ENCODE data around the gene ENPP6.
"Not testable (repeated sequence)": the region's sequence is repeated elsewhere in the genome, so short reads cannot be mapped to it uniquely, and the experiment has no call there.

The ENPP6 gene

DNA sequence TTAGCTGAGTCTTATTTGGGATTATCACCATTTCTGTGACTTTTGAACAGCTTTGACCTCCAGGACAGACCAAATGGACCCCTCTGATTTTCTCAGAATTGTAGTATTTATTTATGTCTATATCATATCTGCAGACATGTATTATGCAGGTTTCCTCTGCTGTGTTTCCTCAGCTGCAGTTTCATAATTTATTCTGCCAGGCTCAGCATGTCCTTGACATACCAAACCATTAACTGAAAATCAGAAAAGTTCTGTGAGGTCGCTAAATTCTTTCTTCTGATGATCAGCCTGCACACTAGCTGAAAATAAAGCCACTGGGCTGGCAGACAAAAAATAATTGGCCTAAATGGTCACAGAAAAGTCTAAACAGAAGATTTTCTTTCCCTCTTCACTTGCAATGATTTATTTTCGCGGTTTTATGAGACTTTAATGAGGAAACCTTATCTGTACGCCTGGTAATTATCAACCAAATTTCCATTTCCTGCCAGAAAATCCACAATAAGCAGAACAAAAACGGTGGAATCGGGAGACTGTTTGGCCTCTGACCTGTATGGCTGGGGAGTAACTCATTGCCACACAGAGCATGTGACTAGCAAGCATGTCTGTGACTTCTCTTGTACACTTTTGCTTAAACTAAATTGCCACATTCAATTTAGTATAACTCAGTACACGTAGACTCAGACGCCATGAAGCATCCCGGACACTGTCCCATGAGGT, 150.9 kb downstream of the ENPP6 start:
- in situ Hi-C loops (cut with MboI; ENCODE audit: low sequenced_read_pairs) = no loop called here

DNA sequence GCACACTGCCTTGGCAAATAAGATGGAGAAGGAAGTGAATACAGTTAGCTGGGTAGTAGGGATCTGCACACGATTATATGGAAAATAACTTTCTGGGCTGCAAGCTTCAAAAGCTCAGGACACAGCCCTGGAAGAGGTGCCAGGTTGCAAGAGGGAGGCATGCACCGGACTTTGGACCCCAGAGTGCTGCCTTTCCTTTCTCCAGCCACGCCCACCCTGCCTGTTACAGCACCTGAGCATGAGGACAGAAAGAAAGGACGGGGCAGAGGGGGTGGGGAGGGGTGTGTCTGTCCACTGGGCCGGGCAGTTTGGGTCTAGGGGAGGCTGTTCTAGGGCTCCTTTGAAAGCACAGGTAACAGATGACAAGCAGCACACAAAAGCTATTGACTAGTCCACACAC, 152.8 kb downstream of the ENPP6 start:
- in situ Hi-C loops (cut with MboI; ENCODE audit: low sequenced_read_pairs) = no loop called here

DNA sequence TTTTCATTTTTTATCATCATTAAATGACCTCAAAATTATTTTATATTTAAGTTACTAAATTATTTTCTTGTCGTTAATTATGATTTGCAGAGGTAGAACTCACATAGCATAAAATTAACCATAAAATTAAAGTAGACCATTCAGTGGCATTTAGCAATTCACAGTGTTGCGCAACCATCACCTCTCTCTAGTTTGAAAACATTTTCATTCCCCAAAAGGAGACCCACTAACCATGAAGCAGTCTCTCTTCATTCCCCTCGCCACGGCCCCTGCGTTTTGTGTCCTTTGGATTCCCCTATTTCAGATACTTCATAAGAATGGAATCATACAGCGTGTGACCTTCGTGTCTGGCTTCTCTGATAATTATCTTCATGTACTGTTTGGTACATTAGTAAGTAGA, 154.9 kb downstream of the ENPP6 start:
- in situ Hi-C loops (cut with MboI; ENCODE audit: low sequenced_read_pairs) = no loop called here

DNA sequence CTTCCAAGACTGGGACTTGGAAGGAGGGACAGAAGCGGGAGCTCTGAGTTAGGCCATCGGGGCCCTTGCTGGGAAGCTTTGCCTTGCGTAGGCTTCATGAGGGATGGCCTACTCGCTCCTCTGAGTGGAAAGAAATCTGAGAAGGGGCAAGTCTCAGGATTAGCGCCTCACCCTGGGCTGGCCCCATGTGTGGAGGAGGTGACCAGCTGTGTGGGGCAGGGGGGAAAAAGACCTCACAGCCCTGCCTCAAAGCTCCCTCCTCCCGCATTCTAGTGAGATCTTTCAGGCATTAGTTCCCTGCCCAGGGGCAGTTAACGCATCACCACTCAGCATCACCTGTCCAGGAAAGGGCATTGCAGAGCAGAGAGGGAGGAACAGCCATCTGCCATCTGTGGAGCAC, 156.1 kb downstream of the ENPP6 start:
- in situ Hi-C loops (cut with MboI; ENCODE audit: low sequenced_read_pairs) = no loop called here

DNA sequence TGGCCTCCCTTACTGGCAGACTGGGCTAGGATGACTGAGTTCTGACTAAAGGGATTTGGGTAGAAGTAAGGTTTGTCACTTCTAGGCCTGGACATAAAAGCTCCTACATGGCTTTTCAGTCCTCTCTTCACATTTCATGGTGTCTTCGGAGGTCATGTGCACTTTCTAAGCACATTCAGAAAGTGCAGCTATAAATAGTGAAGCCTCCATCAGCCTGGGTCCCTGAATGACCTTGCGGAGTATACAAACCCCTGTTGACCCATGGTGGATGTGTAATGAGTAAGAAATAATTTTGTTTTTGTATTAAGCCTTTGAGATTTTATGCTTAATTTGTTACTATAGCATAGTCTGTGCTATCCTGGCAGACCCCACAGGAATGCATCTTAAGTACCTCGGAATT, 158.6 kb downstream of the ENPP6 start:
- in situ Hi-C loops (cut with MboI; ENCODE audit: low sequenced_read_pairs) = no loop called here

DNA sequence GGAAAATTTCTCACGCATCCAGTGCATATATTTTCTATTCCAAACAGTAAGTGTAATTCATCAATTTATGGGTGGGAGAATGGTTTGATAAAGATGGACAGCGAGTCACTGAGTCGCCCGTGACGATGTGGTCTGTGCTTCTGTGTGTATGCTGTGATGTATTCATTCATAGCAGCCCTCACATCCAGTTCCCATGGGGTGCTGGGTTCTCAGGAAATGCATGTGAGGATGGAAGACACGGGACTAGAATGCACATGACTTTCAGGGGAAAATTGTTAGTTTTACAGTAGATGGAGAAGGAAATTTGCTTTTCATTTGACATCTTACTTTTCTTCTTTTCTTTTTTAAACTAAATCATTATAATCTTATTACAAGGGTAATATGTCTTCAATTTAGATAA, 159.6 kb downstream of the ENPP6 start:
- in situ Hi-C loops (cut with MboI; ENCODE audit: low sequenced_read_pairs) = no loop called here

DNA sequence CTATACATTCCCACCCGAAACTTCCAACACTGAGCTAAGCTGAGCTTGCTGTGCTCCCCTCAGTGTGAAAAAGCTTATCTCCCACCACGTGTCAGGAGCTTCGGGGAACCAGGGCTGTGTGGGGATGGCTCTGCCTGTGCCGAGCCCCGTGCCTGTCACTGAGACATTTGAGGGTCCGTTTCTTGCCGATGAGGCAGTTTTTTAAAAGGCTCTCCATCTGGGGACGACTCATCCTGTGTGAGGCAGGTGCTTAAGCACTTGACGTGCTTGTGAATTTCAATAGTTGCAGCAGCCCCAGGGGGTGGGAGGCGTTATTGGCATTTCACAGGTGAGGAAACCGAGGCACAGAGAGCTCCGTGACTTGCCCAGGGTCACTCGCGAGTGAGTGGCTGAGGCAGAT, 160.8 kb downstream of the ENPP6 start:
- in situ Hi-C loops (cut with MboI; ENCODE audit: low sequenced_read_pairs) = no loop called here

DNA sequence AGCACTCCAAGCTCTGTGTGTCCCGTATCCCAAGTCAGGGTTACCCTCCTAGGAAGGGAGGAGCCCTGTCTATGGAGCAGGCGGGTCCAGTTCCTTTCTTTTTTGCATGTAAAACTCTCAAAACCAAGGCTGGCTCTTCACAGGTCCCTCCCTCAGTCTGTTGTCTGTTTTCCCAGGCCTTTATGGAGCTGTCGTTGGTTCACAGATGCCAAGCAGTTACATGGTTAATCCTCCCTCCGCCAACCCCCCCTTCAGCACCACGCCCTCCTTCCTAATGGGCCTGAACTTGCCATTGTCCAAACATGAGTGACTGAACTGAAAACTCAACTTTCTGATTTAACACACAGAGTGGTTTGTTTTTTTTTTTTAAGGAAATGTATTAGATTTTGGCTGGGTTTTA, 164.2 kb downstream of the ENPP6 start:
- in situ Hi-C loops (cut with MboI; ENCODE audit: low sequenced_read_pairs) = no loop called here

DNA sequence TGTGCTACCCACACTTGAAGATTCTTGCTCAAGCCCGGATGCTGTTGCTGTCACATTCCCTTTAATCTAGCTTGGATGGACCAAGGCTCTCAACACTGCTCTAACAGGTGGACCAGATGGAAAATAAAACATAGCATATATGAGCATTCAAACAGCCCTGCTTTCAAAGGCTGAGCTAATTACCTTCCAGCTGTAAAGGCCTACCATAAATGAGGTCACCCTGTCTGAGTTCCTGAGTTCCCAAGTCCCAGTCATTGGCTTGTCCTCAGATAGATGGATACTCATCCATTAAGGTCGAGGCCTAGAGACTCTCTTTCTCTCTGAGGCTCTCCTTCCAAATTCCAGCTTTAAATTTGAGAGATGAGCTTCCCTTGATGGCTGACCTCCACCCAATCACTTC, 165.1 kb downstream of the ENPP6 start:
- in situ Hi-C loops (cut with MboI; ENCODE audit: low sequenced_read_pairs) = no loop called here

DNA sequence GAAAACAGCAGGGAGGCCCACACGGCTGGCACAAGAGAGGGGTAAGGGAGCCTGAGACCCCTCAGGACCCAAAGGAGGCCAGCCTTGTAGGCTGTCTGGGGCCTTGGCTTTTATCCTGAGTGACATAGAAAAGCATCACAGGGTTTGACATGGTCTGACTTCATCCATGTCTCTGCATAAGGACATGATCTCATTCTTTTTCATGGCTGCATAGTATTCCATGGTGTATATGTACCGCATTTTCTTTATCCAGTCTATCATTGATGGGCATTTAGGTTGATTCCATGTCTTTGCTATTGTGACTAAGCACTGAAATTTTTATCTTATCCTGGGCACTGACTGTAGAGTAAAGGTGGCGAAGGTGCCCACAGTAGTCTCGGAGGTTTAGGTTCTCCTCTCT, 166.4 kb downstream of the ENPP6 start:
- in situ Hi-C loops (cut with MboI; ENCODE audit: low sequenced_read_pairs) = not testable (repeated sequence)

DNA sequence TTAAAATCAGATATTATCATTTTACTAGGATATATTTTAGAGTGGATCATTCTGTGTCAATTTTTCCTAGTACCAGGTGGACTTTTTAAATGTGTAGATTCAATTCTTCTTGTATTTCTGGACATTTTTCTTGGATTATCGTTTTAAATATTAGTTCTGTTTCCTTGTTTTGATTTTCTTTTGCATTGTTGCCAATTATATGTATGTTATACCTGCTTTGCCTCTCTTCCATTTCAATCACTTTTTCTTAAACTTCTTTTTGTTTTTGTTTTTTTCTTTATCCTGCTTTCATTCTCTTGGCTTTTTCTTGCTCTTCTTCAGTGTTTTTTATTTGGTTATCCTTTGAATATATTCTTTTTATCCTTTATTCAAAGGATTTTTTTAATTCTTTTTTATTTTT, 171.5 kb downstream of the ENPP6 start:
- in situ Hi-C loops (cut with MboI; ENCODE audit: low sequenced_read_pairs) = no loop called here

DNA sequence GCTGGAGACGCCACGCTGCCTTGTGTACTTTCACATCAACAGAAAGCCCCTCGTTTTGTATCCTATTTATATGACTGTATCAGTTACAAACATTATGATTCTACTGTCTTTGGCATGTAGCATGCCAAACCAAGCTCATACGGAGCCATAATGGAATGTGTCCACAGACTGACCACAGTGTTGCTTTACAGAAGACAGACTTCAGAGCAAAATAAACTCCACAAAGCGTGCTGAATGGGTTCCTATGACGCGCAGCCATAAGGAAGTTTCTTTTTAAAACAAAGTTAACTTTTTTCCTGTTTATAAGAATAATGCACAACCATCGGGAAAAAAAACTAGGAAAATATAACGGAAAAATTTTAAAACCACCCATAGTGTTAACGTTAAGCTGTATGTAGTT, 176.5 kb downstream of the ENPP6 start:
- in situ Hi-C loops (cut with MboI; ENCODE audit: low sequenced_read_pairs) = no loop called here

DNA sequence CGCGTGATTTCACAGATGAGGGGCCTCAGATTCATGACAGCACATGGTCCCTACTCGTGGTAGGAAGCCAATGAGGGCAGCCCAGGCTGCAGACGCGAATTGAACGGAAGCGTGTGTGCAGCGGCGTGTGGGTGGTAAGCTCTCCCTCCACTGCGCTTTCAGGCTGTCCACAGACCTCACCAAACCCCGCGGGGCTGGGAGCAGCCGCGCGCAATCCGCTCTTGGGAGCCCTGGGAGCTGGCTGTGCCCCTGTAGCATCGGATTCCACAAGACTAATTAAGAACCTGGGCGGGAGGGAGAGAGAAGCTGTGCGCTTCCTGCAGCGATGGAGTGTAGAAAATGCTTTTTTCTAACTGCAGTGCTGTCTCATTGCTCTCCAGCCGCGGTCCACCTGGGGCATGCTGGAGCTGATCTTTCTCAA, 177.7 kb downstream of the ENPP6 start:
- in situ Hi-C loops (cut with MboI; ENCODE audit: low sequenced_read_pairs) = no loop called here

All from hTERT RPE-1 (cell line).